GM19455 (cell line): ENCODE results near the gene CRTAC1.

Experiments
- ATAC-seq: cut with Tn5 transposase; IDR thresholded peaks from one replicate; pipeline ENCODE4 v1.9.1; 2021; ENCODE audit not compliant: unreplicated experiment

The CRTAC1 gene

GRCh38 chr10:97925308-97925938 is 105.0 kb downstream of the CRTAC1 start:
- ATAC-seq = no peak

GRCh38 chr10:97924678-97925077 is 105.7 kb downstream of the CRTAC1 start:
- ATAC-seq = no peak

- ATAC-seq = no peak
Observed at GRCh38 chr10:97923476-97923875, 106.9 kb downstream of the CRTAC1 start.

DNA sequence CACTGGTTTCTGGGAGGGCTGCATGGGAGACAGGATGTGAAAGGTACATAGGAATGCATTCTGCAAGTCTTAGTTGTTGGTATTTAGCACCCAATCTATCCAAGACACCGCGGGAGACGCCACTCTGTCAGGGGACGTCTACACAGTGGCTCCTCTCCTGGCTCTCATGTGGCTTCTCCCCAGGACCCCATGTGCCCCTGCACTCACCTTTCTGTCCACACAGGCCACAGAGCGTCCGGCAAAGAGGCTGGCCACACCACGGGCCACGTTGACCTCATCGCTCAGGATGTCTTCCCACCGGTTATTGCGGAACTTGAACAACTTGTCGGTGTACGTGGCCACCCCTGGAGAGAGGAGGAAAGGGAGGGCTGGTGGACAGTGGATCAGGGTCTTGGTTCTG is 107.4 kb downstream of the CRTAC1 start:
- no peak for ATAC-seq

DNA sequence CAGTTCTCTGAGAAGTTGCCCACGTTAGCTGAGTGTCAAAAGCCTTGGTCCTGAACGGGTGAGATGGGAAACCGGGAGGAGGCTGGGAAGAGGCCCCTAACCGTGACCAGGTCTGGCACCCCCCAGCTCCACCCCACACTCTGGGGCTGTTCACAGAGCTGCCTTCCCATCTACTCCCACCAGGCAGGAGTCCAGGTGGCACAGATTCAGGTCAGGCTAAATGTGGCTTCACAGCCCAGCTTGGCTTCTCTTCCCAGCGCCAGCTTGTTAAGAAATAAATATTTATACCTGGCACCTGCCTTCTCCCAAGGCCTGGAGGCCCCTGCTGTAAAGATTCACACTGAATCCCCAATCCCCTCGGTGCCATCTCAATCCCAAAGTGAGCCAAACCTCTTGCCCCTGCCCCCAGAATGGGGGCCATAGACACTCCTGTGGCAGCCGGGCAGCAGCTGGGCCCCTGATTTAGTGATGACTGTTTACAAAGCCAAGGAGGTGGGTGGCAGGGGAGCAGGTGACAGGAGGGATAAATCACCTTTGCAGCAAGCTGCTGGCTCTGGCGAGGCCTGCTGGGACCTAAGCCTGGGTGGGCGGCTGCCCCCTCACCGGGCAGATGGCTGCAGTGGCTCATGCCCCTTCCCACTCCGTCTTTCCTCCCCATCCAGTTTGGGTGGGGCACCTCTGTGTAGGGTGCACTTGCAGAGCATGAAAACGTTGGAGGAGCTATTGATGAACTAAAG is 108.2 kb downstream of the CRTAC1 start:
- ATAC-seq = no peak

DNA sequence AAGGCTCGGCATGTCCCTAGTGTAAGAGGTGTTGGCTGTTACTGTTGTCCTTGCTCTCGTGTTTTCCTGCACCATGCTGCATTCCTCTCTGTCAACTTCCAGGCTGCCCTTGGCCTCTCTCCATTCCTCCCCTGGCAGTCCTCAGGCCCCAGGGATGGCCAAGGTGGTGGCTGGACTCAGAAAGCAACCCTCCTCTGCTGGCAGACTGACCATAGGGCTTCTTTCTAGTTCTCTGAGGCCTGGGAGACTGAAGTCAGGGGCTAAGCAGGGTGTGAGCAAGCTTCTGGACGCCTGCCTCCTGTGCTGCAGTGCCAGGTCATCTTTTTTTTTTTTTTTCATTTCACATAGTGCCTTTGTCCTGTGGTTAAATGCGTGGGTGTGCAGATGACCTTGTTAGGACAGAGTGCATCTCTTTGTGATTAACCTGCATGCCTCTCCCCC is 108.8 kb downstream of the CRTAC1 start:
- no peak for ATAC-seq

DNA sequence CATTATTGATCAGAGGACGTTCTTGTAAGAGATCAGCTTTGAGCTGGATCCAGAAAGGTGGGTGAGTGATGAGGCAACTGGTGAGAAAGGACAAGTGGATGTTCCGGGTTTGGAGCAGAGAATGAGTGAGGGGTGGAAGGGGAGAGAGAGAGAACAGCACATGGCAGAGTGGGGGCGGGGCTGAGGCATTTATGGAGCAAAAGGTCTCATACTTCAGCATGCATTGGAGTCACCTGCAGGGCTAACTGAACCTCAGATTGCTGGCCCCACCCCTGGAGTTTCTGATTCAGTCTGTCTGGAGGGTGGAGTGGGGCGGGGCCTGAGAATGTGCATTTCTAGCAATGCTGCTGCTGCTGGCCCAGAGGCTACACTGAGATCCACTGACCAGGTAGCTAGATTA is 109.6 kb downstream of the CRTAC1 start:
- no peak for ATAC-seq

DNA sequence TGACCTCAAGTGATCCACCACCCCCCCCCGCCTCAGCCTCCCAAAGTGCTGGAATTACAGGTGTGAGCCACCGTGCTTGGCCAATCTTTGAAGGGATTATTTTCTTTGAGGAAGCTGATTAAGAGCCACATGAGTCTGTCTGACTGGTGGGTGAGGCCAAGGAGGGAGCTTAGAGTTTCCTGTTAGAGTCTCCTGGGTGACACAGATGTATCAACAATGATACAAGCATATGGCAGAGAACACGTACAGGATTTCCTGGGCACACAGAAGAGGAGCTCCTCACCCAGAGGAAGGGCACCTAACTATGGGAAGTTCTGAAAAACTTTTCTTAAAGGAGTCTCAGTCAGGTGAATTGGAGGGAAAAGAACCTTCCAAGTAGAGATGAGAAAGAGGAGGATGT is 111.4 kb downstream of the CRTAC1 start:
- ATAC-seq = no peak

DNA sequence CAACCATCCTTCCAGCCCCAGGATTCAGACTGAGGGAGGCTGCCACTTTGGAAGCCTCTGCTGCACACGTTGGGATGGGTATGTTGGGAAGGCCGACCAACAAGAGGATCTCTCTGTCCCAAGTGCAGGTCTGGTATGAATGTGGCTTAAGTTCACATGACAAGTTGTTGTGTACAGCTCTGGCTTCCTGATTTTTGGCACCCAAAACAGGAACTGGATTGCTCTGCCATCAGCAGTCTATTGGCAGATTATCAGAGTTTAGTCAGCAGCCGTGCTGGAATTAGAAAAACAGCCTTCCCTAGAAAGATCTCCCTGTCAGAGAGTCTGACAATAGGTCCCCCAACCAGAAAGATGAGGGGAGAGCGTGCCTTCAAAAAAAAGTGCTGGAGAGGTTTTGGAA is 113.8 kb downstream of the CRTAC1 start:
- ATAC-seq = no peak

DNA sequence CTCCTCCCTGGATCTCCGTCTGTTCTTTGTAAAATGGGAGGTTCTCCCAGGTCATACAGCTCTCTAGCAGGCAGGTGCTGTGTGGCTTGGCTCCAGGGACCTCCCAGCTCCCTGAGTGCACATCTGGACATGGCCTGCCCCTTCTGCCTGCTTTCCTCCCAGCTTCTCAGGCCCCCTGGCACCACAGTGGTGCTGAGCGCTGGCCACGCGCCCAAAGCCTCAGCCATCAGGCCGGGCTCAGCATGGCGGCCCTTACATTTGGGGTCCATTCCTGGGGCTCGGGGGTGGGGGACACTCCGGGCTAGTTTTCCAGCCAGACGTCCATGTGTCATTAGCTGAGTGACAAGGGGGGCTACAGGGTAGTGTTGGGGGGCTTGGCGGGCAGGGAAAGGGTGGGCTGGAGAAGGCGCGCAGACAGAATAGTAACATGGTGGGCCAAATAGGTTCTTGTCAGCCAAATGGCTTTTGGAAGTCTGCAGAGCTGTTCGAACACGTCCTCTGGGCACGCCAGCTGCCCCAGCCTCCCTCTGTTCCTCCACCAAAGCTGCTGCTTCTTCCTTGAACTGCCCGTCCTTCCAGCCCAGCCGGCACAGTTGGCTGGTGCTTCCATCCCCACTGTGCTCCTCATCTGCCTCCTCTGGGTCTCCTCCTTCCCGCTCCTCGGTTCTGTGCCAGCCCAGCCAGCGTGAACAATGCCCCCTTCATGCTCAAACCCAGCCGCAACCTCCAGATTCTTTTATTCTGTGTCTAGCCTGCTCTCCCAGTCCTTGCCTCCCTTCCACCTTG is 114.9 kb downstream of the CRTAC1 start:
- no peak for ATAC-seq

DNA sequence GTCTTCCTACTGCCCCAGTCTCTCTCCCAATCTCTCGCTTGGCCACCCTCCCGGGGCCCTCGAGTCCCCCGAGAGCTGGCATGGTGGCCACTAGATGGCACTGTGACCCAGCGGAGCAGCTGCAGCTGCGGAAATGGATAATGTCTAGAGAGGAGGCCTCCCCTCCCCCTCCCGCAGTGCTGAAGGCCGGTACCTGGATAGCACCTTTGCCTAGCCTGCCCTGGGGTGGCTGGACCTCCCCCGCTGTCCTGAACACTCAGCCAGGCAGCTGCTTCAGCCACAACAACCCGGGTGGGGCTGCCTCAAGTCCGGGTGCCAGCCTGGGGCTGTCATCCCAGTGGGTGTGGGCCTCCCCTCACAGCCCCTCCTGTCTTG is 115.6 kb downstream of the CRTAC1 start:
- ATAC-seq = no peak

GRCh38 chr10:97914171-97914836 is 116.1 kb downstream of the CRTAC1 start:
- ATAC-seq = no peak

DNA sequence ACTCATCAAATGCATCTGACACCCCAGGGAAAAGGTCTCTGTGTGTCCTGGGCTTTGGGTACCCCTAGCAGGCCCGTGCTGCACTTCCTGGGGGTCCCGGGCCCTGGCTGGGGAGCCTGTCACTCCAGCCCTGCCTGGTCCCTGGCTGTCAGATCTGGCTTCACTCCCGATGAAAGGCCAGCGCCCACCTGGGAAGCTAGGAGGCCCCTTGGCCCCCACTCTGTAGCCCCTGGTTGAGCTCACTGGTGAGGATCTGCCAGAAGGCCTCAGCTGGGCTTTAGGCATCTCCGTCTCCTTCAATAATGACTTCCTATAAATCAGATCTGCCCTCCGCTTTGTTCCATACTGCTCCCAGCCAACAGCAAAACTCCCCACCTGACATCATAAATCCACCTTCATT is 116.8 kb downstream of the CRTAC1 start:
- ATAC-seq = no peak

- ATAC-seq = no peak
Observed at GRCh38 chr10:97913193-97913592, 117.2 kb downstream of the CRTAC1 start.

GRCh38 chr10:97911217-97911616 is 119.2 kb downstream of the CRTAC1 start:
- ATAC-seq = no peak

DNA sequence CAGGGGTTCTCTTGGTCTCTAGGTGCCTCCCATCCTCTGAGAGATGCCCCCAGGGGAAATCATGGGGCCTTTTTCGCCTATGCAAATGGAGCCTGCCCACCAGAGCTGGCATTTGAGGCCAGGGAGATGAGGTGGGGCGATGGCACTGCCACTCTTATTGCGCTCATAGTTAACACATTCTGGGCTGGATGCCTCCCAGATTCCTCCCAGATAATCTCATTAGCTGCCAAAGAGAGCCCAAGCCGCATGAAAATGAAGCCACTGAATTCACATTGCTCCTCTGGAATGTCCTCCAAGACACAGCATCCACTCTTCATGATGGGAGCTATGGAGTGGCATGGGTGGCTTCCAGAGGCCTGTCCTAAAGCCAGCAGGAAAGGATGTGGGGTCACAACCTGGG is 119.8 kb downstream of the CRTAC1 start:
- ATAC-seq = no peak

- ATAC-seq = no peak
Observed at GRCh38 chr10:97907830-97908229, 122.6 kb downstream of the CRTAC1 start.

GRCh38 chr10:97907211-97907610 is 123.2 kb downstream of the CRTAC1 start:
- ATAC-seq = no peak

DNA sequence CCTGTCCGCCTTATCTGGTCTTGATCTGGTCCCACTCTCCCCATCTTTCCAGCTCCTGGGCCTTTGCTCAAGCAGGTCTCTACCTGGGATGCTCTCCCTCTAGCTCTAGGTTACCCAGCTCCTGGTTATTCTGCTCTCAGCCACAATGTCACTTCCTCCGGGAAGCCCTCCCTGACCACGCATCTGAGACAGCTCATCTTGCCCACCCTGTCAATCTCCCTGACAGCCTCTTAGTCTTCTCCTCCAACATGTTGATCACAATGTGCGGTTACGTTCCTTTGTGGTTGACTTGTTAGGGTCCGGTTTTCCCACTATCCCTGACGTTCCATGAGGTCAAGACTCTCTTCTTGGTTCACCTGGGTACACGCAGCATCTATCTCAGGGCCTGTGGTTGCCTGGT is 125.1 kb downstream of the CRTAC1 start:
- ATAC-seq = no peak

- ATAC-seq = no peak
Observed at GRCh38 chr10:97904576-97904975, 125.8 kb downstream of the CRTAC1 start.

GRCh38 chr10:97904018-97904381 is 126.4 kb downstream of the CRTAC1 start:
- ATAC-seq = no peak
